Fibroblast of gingiva (primary cell): ENCODE results near the gene TMEM120B.

Experiments
- DNase-seq: peaks from one replicate; pipeline ENCODE4 v3.0.0-alpha.2; 2011; ENCODE audit warnings: low read depth

TMEM120B gene

DNA sequence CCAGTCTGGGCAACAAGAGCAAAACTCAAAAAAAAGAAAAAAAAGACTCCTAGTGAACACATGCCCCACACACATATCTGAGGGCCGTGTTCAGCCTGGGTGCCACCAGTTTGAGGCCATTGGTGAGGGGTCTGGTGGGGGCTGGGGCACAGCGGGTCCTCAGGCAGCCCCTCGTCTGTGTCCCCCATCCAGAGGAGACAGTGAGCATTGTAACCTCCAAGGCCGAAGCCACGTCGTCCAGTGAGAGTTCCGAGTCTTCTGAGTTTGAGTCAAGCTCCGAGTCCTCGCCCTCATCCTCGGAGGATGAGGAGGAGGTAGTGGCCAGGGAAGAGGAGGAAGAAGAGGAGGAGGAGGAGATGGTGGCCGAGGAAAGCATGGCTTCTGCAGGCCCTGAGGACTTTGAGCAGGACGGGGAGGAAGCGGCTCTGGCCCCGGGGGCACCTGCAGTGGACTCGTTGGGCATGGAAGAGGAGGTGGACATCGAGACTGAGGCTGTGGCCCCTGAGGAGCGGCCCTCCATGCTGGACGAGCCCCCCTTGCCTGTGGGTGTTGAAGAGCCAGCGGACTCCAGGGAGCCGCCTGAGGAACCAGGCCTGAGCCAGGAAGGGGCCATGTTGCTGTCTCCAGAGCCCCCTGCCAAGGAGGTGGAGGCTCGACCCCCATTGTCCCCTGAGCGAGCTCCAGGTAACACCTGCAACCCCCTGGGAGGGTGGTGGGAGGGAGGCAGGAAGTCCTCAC is 106.8 kb downstream of the TMEM120B start:
- DNase-seq = no peak

DNA sequence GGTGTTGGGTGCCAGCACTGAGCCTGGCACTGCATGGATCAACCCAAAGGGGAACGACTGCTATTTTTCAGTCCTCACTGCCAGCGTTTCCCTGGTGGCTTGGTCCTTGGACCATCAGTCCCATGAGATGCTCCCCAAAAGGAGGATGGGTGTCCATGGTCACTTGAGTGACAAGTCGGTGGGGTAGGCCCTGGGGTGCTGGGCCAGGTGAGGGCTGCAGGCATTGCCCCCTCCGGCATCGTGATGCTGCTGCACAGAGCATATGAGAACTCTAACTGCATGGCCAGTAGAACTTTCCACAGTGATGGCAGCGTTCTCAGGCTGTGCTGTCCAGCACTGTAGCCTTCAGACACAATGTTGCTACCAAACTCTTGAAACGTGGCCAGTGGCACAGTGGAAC is 107.5 kb downstream of the TMEM120B start:
- no peak for DNase-seq

- DNase-seq = no peak
Measured at GRCh38 chr12:121822393-121823100, 110.0 kb downstream of the TMEM120B start.

DNA sequence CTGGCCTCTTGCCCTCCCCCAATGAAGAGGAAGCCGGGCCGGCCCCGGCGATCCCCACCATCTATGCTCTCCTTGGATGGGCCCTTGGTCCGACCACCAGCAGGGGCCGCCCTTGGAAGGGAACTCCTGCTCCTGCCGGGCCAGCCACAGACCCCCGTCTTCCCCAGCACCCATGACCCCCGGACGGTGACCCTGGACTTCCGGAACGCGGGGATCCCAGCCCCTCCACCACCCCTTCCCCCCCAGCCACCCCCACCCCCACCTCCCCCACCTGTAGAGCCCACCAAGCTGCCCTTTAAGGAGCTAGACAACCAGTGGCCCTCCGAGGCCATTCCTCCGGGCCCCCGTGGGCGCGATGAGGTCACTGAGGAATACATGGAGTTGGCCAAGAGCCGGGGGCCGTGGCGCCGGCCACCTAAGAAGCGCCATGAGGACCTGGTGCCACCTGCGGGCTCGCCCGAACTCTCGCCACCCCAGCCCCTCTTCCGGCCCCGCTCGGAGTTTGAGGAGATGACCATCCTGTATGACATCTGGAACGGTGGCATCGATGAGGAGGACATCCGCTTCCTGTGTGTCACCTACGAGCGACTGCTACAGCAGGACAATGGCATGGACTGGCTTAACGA is 110.7 kb downstream of the TMEM120B start:
- DNase-seq = no peak

GRCh38 chr12:121823727-121824115 is 111.2 kb downstream of the TMEM120B start:
- no peak for DNase-seq

GRCh38 chr12:121825041-121825523 is 112.5 kb downstream of the TMEM120B start:
- DNase-seq = no peak

DNA sequence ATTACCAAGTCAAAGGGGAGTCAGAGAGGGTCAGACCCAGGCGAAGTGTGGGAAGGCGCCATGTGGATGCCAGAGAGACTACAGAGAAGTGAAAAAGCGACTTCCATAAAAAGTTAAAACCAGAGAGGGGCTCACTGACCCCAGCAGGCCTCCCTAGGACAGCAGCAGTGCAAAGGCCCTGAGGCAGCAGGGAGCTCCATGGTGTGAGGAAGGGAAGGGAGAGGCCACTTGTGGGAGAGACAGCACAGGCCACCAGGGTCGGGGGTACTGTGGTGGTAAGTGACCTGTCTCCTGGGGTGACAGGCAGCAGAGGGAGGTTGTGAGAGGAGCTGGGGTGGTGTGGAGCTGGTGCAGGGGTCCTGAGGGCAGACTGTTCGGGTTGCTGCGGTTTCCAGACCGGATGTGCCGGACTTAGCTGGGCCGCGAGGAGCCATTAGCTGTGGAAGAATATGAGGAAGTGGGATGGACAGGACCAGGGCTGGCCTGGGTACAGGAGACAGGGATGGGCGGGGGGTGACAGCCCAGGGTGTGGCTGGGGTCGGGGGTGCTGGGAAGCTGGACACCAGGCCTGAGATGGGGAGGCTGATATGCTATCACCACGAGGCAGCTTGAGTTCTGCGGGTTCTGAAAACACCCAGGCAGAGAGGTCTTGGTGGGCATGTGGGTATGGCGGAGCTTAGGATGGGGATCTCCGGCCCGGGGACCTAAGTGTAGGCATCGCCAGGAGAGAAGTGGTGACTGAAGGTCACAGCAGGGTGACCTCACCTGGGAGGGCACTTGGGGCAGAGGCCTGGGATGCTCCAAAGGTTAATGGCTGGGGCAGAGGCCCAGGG is 114.0 kb downstream of the TMEM120B start:
- DNase-seq = no peak

- DNase-seq = no peak
Measured at GRCh38 chr12:121827351-121828099, 115.0 kb downstream of the TMEM120B start.

GRCh38 chr12:121828306-121828705 is 115.8 kb downstream of the TMEM120B start:
- no peak for DNase-seq

DNA sequence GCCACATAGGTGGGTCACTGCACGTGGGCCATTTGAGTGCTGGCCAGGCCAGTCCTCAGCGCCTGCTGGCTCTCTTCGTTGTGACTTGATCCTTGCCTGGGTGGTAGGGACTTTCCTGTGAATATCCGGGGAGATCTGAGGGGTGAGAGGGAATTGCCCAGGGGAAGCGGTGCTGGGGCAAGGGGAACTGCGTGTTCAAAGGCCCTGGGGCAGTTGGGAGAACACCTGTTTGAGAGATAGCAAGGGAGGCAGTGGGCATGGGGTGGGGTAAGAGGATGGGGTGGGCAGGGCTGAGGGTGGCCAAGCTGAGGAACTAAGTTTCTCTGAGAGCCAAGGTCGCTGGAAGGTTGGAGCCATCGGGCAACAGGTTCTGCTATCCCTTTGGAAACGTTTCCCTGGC is 116.3 kb downstream of the TMEM120B start:
- no peak for DNase-seq

DNA sequence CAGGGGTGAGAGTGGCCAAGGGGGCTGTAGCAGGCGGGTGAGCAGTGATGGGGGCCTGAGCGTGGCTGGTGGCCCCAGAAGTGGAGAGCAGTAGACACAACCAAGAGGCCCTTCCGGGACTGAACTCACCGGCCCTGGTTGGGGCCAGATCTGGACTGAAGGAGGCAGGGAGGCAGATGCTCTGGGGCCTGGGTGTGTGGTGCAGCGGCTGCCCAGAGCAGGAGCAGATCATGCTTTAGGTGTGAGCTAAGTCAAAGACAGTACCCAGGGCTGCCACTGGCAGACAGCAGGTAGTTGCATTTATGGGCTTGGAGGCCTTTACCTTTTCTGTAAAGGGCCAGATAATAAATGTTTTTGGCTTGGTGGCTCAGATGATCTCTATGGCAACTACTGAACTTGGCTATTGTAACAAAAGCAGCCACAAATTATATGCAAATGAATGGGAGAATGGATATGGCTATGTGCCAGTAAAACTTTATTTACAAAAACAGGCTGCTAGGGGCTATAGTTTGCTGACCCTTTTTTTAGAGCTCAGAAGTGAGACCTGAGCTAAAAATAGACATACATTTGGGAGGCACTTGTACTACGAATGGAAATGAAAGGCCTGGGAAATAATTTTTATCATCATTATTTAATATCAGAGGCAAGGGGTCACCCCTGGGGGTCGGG is 116.8 kb downstream of the TMEM120B start:
- no peak for DNase-seq

DNA sequence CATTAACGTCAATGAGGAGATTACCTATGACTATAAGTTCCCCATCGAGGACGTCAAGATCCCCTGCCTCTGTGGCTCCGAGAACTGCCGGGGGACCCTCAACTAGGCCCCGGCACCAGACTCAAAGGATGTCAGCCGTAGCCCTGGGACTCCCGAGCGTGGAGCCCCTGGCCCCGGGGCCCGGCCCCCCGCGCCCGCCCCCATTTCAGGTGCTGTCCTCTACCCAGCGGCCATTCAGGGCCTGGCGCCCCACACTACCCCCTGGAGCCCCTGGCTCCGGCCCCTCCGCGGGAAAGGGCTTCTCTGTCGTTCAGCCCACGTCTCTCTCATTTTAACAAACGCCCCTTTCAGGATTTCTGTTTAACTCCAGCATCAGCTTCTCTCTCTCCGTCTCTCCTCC is 117.6 kb downstream of the TMEM120B start:
- no peak for DNase-seq

GRCh38 chr12:121830588-121831265 is 118.2 kb downstream of the TMEM120B start:
- DNase-seq = no peak
